ENCODE results near the gene NEURL3. TPM values are rescaled to one million over a fixed set of nuclear protein-coding genes. Genes with fewer than 3 reads are reported as not detected.

NEURL3 gene
- total RNA-seq, 1 donor from 2014 or later, result not detected

DNA sequence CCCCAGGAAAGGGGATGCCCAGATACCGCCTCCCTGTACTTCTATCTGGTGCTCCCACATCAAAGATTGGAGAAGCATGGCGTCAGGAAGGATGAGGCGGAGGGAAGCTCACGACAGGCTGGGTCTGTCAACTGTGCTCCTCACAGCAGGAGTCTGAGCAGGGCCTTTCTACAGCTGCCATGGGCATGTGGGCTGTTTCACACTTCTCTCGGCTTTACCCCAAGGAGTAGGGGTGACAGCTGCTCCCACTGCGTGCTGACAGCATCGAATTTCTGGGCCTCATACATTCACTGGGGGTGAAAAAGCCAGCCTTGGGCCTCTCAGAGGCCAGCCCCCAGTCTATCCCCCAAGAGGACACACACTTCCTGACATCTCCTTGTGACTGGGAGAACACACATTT lies 21.1 kb downstream of the NEURL3 start:
- H3K4me1 Mint-ChIP-seq (ENCODE audit: low read depth), result no peaks in the 10 kb centered on the region
- H3K9me3 Mint-ChIP-seq (ENCODE audit: low read depth), result no peaks in the 10 kb centered on the region
- TF ChIP-seq, protein P1, sequence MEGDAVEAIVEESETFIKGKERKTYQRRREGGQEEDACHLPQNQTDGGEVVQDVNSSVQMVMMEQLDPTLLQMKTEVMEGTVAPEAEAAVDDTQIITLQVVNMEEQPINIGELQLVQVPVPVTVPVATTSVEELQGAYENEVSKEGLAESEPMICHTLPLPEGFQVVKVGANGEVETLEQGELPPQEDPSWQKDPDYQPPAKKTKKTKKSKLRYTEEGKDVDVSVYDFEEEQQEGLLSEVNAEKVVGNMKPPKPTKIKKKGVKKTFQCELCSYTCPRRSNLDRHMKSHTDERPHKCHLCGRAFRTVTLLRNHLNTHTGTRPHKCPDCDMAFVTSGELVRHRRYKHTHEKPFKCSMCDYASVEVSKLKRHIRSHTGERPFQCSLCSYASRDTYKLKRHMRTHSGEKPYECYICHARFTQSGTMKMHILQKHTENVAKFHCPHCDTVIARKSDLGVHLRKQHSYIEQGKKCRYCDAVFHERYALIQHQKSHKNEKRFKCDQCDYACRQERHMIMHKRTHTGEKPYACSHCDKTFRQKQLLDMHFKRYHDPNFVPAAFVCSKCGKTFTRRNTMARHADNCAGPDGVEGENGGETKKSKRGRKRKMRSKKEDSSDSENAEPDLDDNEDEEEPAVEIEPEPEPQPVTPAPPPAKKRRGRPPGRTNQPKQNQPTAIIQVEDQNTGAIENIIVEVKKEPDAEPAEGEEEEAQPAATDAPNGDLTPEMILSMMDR (IDR thresholded peaks at IDR 0.05), result no peak
- H3K36me3 Mint-ChIP-seq (ENCODE audit: low read depth), result no peaks in the 10 kb centered on the region
- DNase-seq (ENCODE audit: low spot score), result no peak
- no peak overlapping the region for H3K27ac Mint-ChIP-seq (ENCODE audit: unreplicated experiment)
- H3K27me3 Mint-ChIP-seq (ENCODE audit: low read depth), result peaks cover 9% of the 10 kb centered on the region
- no peak overlapping the region for H3K4me3 Mint-ChIP-seq (ENCODE audit: unreplicated experiment)

DNA sequence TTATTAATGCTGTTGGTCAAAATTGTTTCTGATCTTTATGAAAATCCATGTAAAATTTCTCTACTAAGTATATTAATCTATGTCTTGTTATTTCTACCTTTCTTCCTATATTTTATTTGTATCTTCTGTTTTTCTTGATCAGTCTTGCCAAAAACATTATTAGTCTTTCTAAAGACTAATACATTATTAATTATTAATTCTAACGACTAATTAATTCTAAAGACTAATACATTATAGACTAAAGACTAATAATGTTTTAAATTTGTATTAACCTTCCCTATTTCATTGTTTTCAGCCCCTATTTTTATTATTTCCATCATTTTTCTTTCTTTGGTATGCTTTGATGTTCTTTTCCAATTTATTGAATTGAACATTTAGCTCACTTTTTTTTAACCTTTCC lies 27.7 kb downstream of the NEURL3 start:
- no peak overlapping the region for H3K4me3 Mint-ChIP-seq (ENCODE audit: unreplicated experiment)
- H3K36me3 Mint-ChIP-seq (ENCODE audit: low read depth), result no peaks in the 10 kb centered on the region
- H3K9me3 Mint-ChIP-seq (ENCODE audit: low read depth), result no peaks in the 10 kb centered on the region
- peaks cover 28% of the 10 kb centered on the region for H3K27me3 Mint-ChIP-seq (ENCODE audit: low read depth)
- no peak for DNase-seq (ENCODE audit: low spot score)
- H3K27ac Mint-ChIP-seq (ENCODE audit: unreplicated experiment), result no peak overlapping the region
- H3K4me1 Mint-ChIP-seq (ENCODE audit: low read depth), result no peaks in the 10 kb centered on the region
- TF ChIP-seq, protein P1 (IDR thresholded peaks at IDR 0.05), result no peak

DNA sequence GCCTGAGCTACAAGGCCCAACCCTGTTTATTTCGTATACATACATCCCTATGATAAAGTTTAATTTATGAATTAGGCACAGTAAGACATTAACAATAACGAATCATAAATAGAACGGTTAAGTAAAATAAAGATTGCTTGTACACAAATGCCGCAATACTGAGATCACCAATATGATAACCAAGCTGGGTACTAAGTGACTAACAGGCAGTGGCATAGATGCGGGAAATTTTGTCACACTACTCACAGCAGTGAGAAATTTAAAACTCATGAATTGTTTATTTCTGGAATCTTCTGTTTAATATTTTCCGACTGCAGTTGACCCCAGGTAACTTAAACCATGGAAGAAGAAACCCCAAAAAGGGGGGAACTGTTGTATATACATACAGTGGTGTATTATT lies 33.4 kb downstream of the NEURL3 start:
- Mint-ChIP-seq H3K27ac (ENCODE audit: unreplicated experiment) (no peak overlapping the region), H3K27me3 (ENCODE audit: low read depth) (peaks cover 20% of the 10 kb centered on the region), H3K4me1 (ENCODE audit: low read depth) (no peaks in the 10 kb centered on the region)

DNA sequence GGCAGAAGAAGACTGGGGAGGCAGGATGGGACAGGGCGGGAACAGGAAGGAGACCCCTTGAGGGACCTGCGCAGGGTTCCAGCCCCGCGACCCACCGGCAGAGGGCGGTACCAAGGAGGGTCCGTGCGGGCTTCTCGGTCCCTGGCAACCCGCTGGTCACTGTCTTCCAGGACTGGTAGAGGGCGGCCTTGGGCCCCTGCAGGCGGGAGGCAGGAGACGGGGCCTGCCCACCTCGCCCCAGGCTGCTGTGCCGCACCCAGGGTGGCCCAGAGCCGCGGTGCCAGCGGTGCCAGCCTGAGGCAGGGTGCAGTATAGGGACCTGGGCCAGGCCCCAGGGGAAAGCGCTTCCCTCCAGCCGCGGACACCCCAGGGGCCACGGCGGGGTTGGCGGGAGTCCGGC lies 34.5 kb downstream of the NEURL3 start:
- Mint-ChIP-seq H3K27ac (ENCODE audit: unreplicated experiment) (no peak overlapping the region), H3K9me3 (ENCODE audit: low read depth) (no peaks in the 10 kb centered on the region), H3K36me3 (ENCODE audit: low read depth) (no peaks in the 10 kb centered on the region), H3K27me3 (ENCODE audit: low read depth) (peaks cover 12% of the 10 kb centered on the region), H3K4me3 (ENCODE audit: unreplicated experiment) (no peak overlapping the region), H3K4me1 (ENCODE audit: low read depth) (no peaks in the 10 kb centered on the region)
- TF ChIP-seq, protein P1 (IDR thresholded peaks at IDR 0.05), result peak; percentile 61
- peak; percentile 90 for DNase-seq (ENCODE audit: low spot score)

More for the DNA sequence above, 33.4 kb downstream of the NEURL3 start:
- DNase-seq (ENCODE audit: low spot score), result no peak
- H3K9me3 Mint-ChIP-seq (ENCODE audit: low read depth), result no peaks in the 10 kb centered on the region
- no peaks in the 10 kb centered on the region for H3K36me3 Mint-ChIP-seq (ENCODE audit: low read depth)
- TF ChIP-seq, protein P1 (IDR thresholded peaks at IDR 0.05), result no peak
- H3K4me3 Mint-ChIP-seq (ENCODE audit: unreplicated experiment), result no peak overlapping the region

DNA sequence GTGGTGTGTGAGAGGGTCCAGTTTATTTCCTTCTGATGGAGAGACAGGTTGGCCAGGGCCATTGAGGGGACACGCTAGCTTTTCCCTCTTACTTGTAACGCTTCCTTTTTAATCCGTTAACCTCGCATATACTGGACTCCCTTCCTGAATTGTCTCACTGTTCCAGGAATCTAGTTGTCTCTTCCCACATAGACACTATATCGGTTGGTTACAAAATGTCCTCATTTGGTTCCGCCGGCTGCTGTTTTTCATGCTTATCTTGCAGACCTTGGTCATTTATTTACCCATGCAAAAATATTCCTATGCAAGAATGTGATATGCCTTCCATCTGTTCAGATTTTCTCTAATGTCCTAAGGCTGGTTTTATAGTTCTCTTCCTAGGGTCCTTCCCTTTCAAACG lies 35.0 kb downstream of the NEURL3 start:
- DNase-seq (ENCODE audit: low spot score), result no peak
- H3K4me3 Mint-ChIP-seq (ENCODE audit: unreplicated experiment), result no peak overlapping the region
- H3K4me1 Mint-ChIP-seq (ENCODE audit: low read depth), result no peaks in the 10 kb centered on the region
- H3K9me3 Mint-ChIP-seq (ENCODE audit: low read depth), result no peaks in the 10 kb centered on the region
- H3K27me3 Mint-ChIP-seq (ENCODE audit: low read depth), result peaks cover 9% of the 10 kb centered on the region
- H3K36me3 Mint-ChIP-seq (ENCODE audit: low read depth), result no peaks in the 10 kb centered on the region
- H3K27ac Mint-ChIP-seq (ENCODE audit: unreplicated experiment), result no peak overlapping the region
- TF ChIP-seq, protein P1 (IDR thresholded peaks at IDR 0.05), result no peak

Measured in chondrocyte (in vitro differentiated cells).